ENCODE results near the gene IP6K2.

Gene IP6K2

GRCh38 chr3:48660800-48661400, 56.1 kb downstream of the IP6K2 start:
- H3K27ac ChIP-seq: no peak overlapping the region
- TF ChIP-seq CTCF (conservative IDR thresholded peaks at IDR 0.05): no peak

- H3K27ac ChIP-seq: no peak overlapping the region
- TF ChIP-seq CTCF (conservative IDR thresholded peaks at IDR 0.05): no peak
Observed at GRCh38 chr3:48656841-48657281, 60.2 kb downstream of the IP6K2 start.

- no peak overlapping the region for H3K27ac ChIP-seq
- TF ChIP-seq CTCF (conservative IDR thresholded peaks at IDR 0.05): no peak
Observed at GRCh38 chr3:48656061-48656840, 60.8 kb downstream of the IP6K2 start.

- TF ChIP-seq CTCF (conservative IDR thresholded peaks at IDR 0.05): no peak
- no peak overlapping the region for H3K27ac ChIP-seq
Observed at GRCh38 chr3:48655606-48656005, 61.4 kb downstream of the IP6K2 start.

GRCh38 chr3:48655063-48655462, 62.0 kb downstream of the IP6K2 start:
- TF ChIP-seq CTCF (conservative IDR thresholded peaks at IDR 0.05): no peak
- no peak overlapping the region for H3K27ac ChIP-seq

- no peak overlapping the region for H3K27ac ChIP-seq
- no peak for TF ChIP-seq CTCF (conservative IDR thresholded peaks at IDR 0.05)
Observed at GRCh38 chr3:48652923-48653715, 63.9 kb downstream of the IP6K2 start.

- no peak for TF ChIP-seq CTCF (conservative IDR thresholded peaks at IDR 0.05)
Observed at GRCh38 chr3:48651771-48652170, 65.2 kb downstream of the IP6K2 start.

More at GRCh38 chr3:48651771-48652170, 65.2 kb downstream of the IP6K2 start:
- no peak overlapping the region for H3K27ac ChIP-seq

Measured in VCaP (cell line).